ENCODE data around the gene ZNF485. TPM values are rescaled to one million over a fixed set of nuclear protein-coding genes. Genes with fewer than 3 reads are reported as not detected.

ZNF485 gene
- total and polyA plus RNA-seq, 10 of the 15 experiments (the other 5 are each of a cell fraction or from before 2014, with no cell fraction given): 3.2 to 7.6 (median 5.1) TPM

- TF ChIP-seq CHD4 (IDR thresholded peaks at IDR 0.05) (no peak), E4F1 (IDR thresholded peaks at IDR 0.05; ENCODE audit: borderline replicate concordance, partially characterized antibody) (no peak)
- TF ChIP-seq, protein P1, sequence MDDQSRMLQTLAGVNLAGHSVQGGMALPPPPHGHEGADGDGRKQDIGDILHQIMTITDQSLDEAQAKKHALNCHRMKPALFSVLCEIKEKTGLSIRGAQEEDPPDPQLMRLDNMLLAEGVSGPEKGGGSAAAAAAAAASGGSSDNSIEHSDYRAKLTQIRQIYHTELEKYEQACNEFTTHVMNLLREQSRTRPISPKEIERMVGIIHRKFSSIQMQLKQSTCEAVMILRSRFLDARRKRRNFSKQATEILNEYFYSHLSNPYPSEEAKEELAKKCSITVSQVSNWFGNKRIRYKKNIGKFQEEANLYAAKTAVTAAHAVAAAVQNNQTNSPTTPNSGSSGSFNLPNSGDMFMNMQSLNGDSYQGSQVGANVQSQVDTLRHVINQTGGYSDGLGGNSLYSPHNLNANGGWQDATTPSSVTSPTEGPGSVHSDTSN (IDR thresholded peaks at IDR 0.05; ENCODE audit: insufficient replicate concordance, low read depth, low read length): no peak
Observed at GRCh38 chr10:43667317-43667731, 61.1 kb downstream of the ZNF485 start (continued).

Other genes starting within 250 kb of the ZNF485 start
- not detected in 2 replicates for gene FXYD4, start 234.8 kb upstream of the ZNF485 start, total RNA-seq (2014; rRNA removed)
- gene FXYD4, start 234.8 kb upstream of the ZNF485 start, total RNA-seq (2014; rRNA removed; fragmentation: Illumina TruSeq; extraction: Trizol): not detected in 2 replicates
- not detected in 2 replicates for gene FXYD4, start 234.8 kb upstream of the ZNF485 start, total RNA-seq (2021)
- gene FXYD4, start 234.8 kb upstream of the ZNF485 start, polyA plus RNA-seq (2011; rRNA removed): not detected in 2 replicates
- not detected in 2 replicates for gene FXYD4, start 234.8 kb upstream of the ZNF485 start, polyA plus RNA-seq (2014; fragmentation: Illumina TruSeq; extraction: Trizol)
- not detected for gene FXYD4, start 234.8 kb upstream of the ZNF485 start, polyA plus RNA-seq (2014; fragmentation: Nextera tagmentation; extraction: Ambion mirVana)
- gene FXYD4, start 234.8 kb upstream of the ZNF485 start, polyA plus RNA-seq (2014; rRNA removed): not detected in 2 replicates
- not detected for gene FXYD4, start 234.8 kb upstream of the ZNF485 start, polyA plus RNA-seq (2016; fragmentation: Nextera tagmentation; extraction: Ambion mirVana)
- 291 and 315 TPM in 2 replicates for gene HNRNPF, start 197.3 kb upstream of the ZNF485 start, total RNA-seq (2014; rRNA removed)
- gene HNRNPF, start 197.3 kb upstream of the ZNF485 start, total RNA-seq (2014; rRNA removed; fragmentation: Illumina TruSeq; extraction: Trizol): 283 and 310 TPM in 2 replicates
- 372 and 373 TPM in 2 replicates for gene HNRNPF, start 197.3 kb upstream of the ZNF485 start, total RNA-seq (2021)
- 262 and 295 TPM in 2 replicates for gene HNRNPF, start 197.3 kb upstream of the ZNF485 start, polyA plus RNA-seq (2011; rRNA removed)
- gene HNRNPF, start 197.3 kb upstream of the ZNF485 start, polyA plus RNA-seq (2014; fragmentation: Illumina TruSeq; extraction: Trizol): 228 and 321 TPM in 2 replicates
- gene HNRNPF, start 197.3 kb upstream of the ZNF485 start, polyA plus RNA-seq (2014; fragmentation: Nextera tagmentation; extraction: Ambion mirVana): 100 to 1,000 TPM; 156 to 158 TPM
- 306 and 313 TPM in 2 replicates for gene HNRNPF, start 197.3 kb upstream of the ZNF485 start, polyA plus RNA-seq (2014; rRNA removed)
- gene HNRNPF, start 197.3 kb upstream of the ZNF485 start, polyA plus RNA-seq (2016; fragmentation: Nextera tagmentation; extraction: Ambion mirVana): 100 to 1,000 TPM; 274 to 282 TPM
- gene ZNF487, start 169.3 kb upstream of the ZNF485 start, total RNA-seq (2014; rRNA removed): 1.5 and 1.8 TPM in 2 replicates
- 1.6 and 2.0 TPM in 2 replicates for gene ZNF487, start 169.3 kb upstream of the ZNF485 start, total RNA-seq (2014; rRNA removed; fragmentation: Illumina TruSeq; extraction: Trizol)
- 0.74 and 1.1 TPM in 2 replicates for gene ZNF487, start 169.3 kb upstream of the ZNF485 start, total RNA-seq (2021)
- gene ZNF487, start 169.3 kb upstream of the ZNF485 start, polyA plus RNA-seq (2011; rRNA removed): 0.98 and 1.0 TPM in 2 replicates
- 2.1 and 5.3 TPM in 2 replicates for gene ZNF487, start 169.3 kb upstream of the ZNF485 start, polyA plus RNA-seq (2014; fragmentation: Illumina TruSeq; extraction: Trizol)
- gene ZNF487, start 169.3 kb upstream of the ZNF485 start, polyA plus RNA-seq (2014; fragmentation: Nextera tagmentation; extraction: Ambion mirVana): 1 to 10 TPM in 1 of 2 experiments, under 1 TPM in 1; 0.77 to 1.3 TPM
- gene ZNF487, start 169.3 kb upstream of the ZNF485 start, polyA plus RNA-seq (2014; rRNA removed): 0.72 and 1.4 TPM in 2 replicates
- gene ZNF487, start 169.3 kb upstream of the ZNF485 start, polyA plus RNA-seq (2016; fragmentation: Nextera tagmentation; extraction: Ambion mirVana): 1 to 10 TPM in 1 of 2 experiments, under 1 TPM in 1; 0.89 to 1.0 TPM
- gene ZNF239, start 31.8 kb upstream of the ZNF485 start, total RNA-seq (2014; rRNA removed): 0.33 and 0.68 TPM in 2 replicates
- 0.46 and 0.72 TPM in 2 replicates for gene ZNF239, start 31.8 kb upstream of the ZNF485 start, total RNA-seq (2014; rRNA removed; fragmentation: Illumina TruSeq; extraction: Trizol)
- gene ZNF239, start 31.8 kb upstream of the ZNF485 start, total RNA-seq (2021): 0.35 and 0.51 TPM in 2 replicates
- gene ZNF239, start 31.8 kb upstream of the ZNF485 start, polyA plus RNA-seq (2011; rRNA removed): 0.12 and 0.13 TPM in 2 replicates
- gene ZNF239, start 31.8 kb upstream of the ZNF485 start, polyA plus RNA-seq (2014; fragmentation: Illumina TruSeq; extraction: Trizol): 0.73 and 0.98 TPM in 2 replicates
- gene ZNF239, start 31.8 kb upstream of the ZNF485 start, polyA plus RNA-seq (2014; fragmentation: Nextera tagmentation; extraction: Ambion mirVana): under 1 TPM; 0.33 to 0.35 TPM
- gene ZNF239, start 31.8 kb upstream of the ZNF485 start, polyA plus RNA-seq (2014; rRNA removed): 0.26 and 0.49 TPM in 2 replicates
- under 1 TPM; 0.35 to 0.75 TPM for gene ZNF239, start 31.8 kb upstream of the ZNF485 start, polyA plus RNA-seq (2016; fragmentation: Nextera tagmentation; extraction: Ambion mirVana)
- gene ZNF32, start 42.4 kb downstream of the ZNF485 start, total RNA-seq (2014; rRNA removed): 2.7 and 2.8 TPM in 2 replicates
- 2.7 and 3.4 TPM in 2 replicates for gene ZNF32, start 42.4 kb downstream of the ZNF485 start, total RNA-seq (2014; rRNA removed; fragmentation: Illumina TruSeq; extraction: Trizol)
- 2.8 and 4.0 TPM in 2 replicates for gene ZNF32, start 42.4 kb downstream of the ZNF485 start, total RNA-seq (2021)
- 23.0 and 27.0 TPM in 2 replicates for gene ZNF32, start 42.4 kb downstream of the ZNF485 start, polyA plus RNA-seq (2011; rRNA removed)
- 4.2 TPM in 2 replicates for gene ZNF32, start 42.4 kb downstream of the ZNF485 start, polyA plus RNA-seq (2014; fragmentation: Illumina TruSeq; extraction: Trizol)
- gene ZNF32, start 42.4 kb downstream of the ZNF485 start, polyA plus RNA-seq (2014; fragmentation: Nextera tagmentation; extraction: Ambion mirVana): 1 to 10 TPM; 2.6 to 3.3 TPM
- 1.9 and 3.2 TPM in 2 replicates for gene ZNF32, start 42.4 kb downstream of the ZNF485 start, polyA plus RNA-seq (2014; rRNA removed)
- gene ZNF32, start 42.4 kb downstream of the ZNF485 start, polyA plus RNA-seq (2016; fragmentation: Nextera tagmentation; extraction: Ambion mirVana): 1 to 10 TPM; 3.4 to 4.7 TPM